ENCODE results near the gene MIGA1. TPM values are rescaled to one million over a fixed set of nuclear protein-coding genes. Genes with fewer than 3 reads are reported as not detected.

Gene MIGA1
- total RNA-seq, 1 experiment from 2014 or later = 19.1 TPM

DNA sequence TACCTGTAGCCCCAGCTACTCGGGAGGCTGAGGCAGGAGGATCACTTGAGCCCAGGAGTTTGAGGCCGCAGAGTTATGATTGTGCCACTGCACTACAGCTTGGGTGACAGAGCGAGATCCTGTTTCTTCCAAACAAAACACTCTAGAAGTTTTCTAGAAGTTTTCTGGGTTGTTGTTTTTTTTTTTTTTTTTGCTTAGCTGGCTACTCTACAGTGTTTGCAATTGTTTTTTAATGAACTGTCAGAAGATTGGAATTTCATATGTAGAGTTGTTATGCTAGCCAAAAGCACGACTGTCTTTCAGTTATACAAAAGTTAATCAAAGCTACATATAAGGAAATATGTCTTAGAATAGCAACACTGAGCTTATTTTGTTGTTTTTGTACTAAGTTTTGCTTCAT lies 78.1 kb downstream of the MIGA1 start:
- Mint-ChIP-seq H3K4me1 (ENCODE audit: low read depth, unreplicated experiment) (no peaks in the 10 kb centered on the region), H3K4me3 (ENCODE audit: low read depth, unreplicated experiment) (no peak overlapping the region), H3K27ac (ENCODE audit: unreplicated experiment) (no peak overlapping the region), H3K9me3 (ENCODE audit: low read depth, unreplicated experiment) (peaks cover 3% of the 10 kb centered on the region), H3K27me3 (ENCODE audit: unreplicated experiment) (no peaks in the 10 kb centered on the region), H3K36me3 (ENCODE audit: insufficient read depth, unreplicated experiment) (peaks cover 4% of the 10 kb centered on the region)
- intact Hi-C loops (cut with micrococcal nuclease; ENCODE audit: unreplicated experiment) = no loop called here
- DNase-seq = no peak
- no TSS peak for BruUV-seq (replicated peaks)
- TF ChIP-seq, protein P1, sequence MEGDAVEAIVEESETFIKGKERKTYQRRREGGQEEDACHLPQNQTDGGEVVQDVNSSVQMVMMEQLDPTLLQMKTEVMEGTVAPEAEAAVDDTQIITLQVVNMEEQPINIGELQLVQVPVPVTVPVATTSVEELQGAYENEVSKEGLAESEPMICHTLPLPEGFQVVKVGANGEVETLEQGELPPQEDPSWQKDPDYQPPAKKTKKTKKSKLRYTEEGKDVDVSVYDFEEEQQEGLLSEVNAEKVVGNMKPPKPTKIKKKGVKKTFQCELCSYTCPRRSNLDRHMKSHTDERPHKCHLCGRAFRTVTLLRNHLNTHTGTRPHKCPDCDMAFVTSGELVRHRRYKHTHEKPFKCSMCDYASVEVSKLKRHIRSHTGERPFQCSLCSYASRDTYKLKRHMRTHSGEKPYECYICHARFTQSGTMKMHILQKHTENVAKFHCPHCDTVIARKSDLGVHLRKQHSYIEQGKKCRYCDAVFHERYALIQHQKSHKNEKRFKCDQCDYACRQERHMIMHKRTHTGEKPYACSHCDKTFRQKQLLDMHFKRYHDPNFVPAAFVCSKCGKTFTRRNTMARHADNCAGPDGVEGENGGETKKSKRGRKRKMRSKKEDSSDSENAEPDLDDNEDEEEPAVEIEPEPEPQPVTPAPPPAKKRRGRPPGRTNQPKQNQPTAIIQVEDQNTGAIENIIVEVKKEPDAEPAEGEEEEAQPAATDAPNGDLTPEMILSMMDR (IDR thresholded peaks at IDR 0.05; ENCODE audit: unreplicated experiment) = no peak
- CTCF ChIA-PET = interaction anchor here (0.6 kb wide), 1 partner anchor 1375 kb away, joined by 5 read pairs; no protein-coding TSS in a partner anchor

DNA sequence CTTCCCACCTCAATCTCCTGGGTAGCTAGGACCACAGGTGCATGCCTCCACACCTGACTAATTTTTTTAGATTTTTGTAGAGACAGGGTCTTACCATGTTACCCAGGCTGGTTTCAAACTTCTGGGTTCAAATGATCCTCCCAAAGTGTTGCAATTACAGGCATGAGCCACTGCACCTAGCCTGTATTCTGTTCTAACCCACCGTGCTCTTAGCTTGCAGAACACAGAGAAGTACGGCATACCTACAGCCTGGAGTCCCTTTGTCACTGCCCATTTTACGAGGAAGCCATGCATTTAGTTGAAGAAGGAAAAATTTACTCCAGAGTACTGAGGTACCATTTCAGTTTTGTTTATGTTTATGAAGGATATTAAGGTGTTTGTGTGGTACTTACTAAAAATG lies 79.3 kb downstream of the MIGA1 start:
- BruUV-seq (replicated peaks) = no TSS peak
- Mint-ChIP-seq H3K9me3 (ENCODE audit: low read depth, unreplicated experiment) (peaks cover 3% of the 10 kb centered on the region), H3K27ac (ENCODE audit: unreplicated experiment) (no peak overlapping the region), H3K27me3 (ENCODE audit: unreplicated experiment) (no peaks in the 10 kb centered on the region), H3K4me1 (ENCODE audit: low read depth, unreplicated experiment) (no peaks in the 10 kb centered on the region), H3K36me3 (ENCODE audit: insufficient read depth, unreplicated experiment) (peaks cover 7% of the 10 kb centered on the region), H3K4me3 (ENCODE audit: low read depth, unreplicated experiment) (no peak overlapping the region)
- CTCF ChIA-PET = no interaction called here
- TF ChIP-seq, protein P1 (IDR thresholded peaks at IDR 0.05; ENCODE audit: unreplicated experiment) = no peak
- DNase-seq = no peak
- intact Hi-C loops (cut with micrococcal nuclease; ENCODE audit: unreplicated experiment) = no loop called here

DNA sequence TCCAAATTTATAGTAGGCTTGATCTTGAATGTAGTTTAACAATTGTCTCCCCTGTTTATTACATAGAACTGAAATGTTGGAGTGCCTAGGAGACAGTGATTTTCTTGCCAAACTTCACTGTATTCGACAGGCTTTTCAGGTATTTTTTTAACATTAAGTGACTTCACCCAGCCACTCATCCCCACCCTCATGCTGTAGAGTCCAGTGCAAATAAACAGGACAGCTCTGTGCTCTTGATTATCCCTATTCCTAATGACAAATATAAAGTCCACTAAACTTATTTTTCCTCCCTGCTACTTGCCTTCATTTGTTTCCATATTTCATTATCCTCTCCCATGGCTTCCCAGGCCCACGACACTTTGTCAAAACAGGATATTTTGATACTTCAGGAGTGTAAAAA lies 79.8 kb downstream of the MIGA1 start:
- no peak for DNase-seq
- no peaks in the 10 kb centered on the region for H3K27me3 Mint-ChIP-seq (ENCODE audit: unreplicated experiment)
- TF ChIP-seq, protein P1 (IDR thresholded peaks at IDR 0.05; ENCODE audit: unreplicated experiment) = no peak
- H3K9me3 Mint-ChIP-seq (ENCODE audit: low read depth, unreplicated experiment) = peaks cover 3% of the 10 kb centered on the region
- intact Hi-C loops (cut with micrococcal nuclease; ENCODE audit: unreplicated experiment) = no loop called here
- no peak overlapping the region for H3K27ac Mint-ChIP-seq (ENCODE audit: unreplicated experiment)
- H3K36me3 Mint-ChIP-seq (ENCODE audit: insufficient read depth, unreplicated experiment) = peaks cover 7% of the 10 kb centered on the region
- no peak overlapping the region for H3K4me3 Mint-ChIP-seq (ENCODE audit: low read depth, unreplicated experiment)
- BruUV-seq (replicated peaks) = TSS peak; percentile 23
- H3K4me1 Mint-ChIP-seq (ENCODE audit: low read depth, unreplicated experiment) = no peaks in the 10 kb centered on the region
- CTCF ChIA-PET = no interaction called here

DNA sequence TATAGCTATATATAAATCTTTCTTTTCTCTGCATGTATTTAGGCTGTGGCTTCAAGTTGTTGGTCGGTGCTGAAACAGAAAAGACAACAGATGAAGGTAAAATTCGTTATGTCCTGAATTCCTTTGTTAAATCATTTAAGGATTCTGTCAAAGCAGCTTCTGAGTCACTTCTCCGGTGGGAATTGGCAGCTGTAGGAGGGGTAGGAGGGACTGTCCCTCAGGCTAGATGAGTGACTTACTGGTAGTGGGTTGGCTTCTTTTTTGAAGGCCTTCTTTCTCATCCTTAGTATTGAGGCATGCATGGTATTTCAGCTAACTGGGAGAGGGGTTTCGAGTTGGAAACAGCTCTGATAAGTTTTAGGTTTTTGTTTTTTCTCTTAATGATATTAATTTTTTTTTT lies 86.8 kb downstream of the MIGA1 start:
- no peaks in the 10 kb centered on the region for H3K27me3 Mint-ChIP-seq (ENCODE audit: unreplicated experiment)
- no peak for DNase-seq

More for the DNA sequence above, 86.8 kb downstream of the MIGA1 start:
- TF ChIP-seq, protein P1 (IDR thresholded peaks at IDR 0.05; ENCODE audit: unreplicated experiment) = no peak
- Mint-ChIP-seq H3K4me1 (ENCODE audit: low read depth, unreplicated experiment) (no peaks in the 10 kb centered on the region), H3K4me3 (ENCODE audit: low read depth, unreplicated experiment) (no peak overlapping the region), H3K27ac (ENCODE audit: unreplicated experiment) (no peak overlapping the region), H3K36me3 (ENCODE audit: insufficient read depth, unreplicated experiment) (peaks cover 10% of the 10 kb centered on the region), H3K9me3 (ENCODE audit: low read depth, unreplicated experiment) (no peaks in the 10 kb centered on the region)
- intact Hi-C loops (cut with micrococcal nuclease; ENCODE audit: unreplicated experiment) = no loop called here
- CTCF ChIA-PET = no interaction called here
- BruUV-seq (replicated peaks) = no TSS peak

All from Calu3 (cell line).